Heart left ventricle (tissue), 16 donors: ENCODE measurements around the gene POFUT2. TPM values are rescaled to one million over a fixed set of nuclear protein-coding genes. Genes with fewer than 3 reads are reported as not detected.
A peak's percentile ranks its signal among the peaks of the same experiment; 100 is the strongest.

Experiments used
- ATAC-seq, 4 donors: fragments of 200-7000 bp; cut with Tn5 transposase; one replicate each; pipeline ENCODE4 v1.9.1; 2020 to 2022; ENCODE audit warnings: moderate library complexity in 4 of 4, mild to moderate bottlenecking in 3 of 4, moderate number of reproducible peaks in 1 of 4
- DNase-seq, 5 donors: peaks; one replicate each; pipeline ENCODE4 v3.0.0-alpha.2; 2020
- H3K27ac ChIP-seq, 12 donors: fragments of 200-600 bp; sonication (generic) in 4 of 12; one replicate each; pipeline versions ENCODE4 v1.5.0 to v1.8.0; 2016 to 2022; ENCODE audit warnings: mild to moderate bottlenecking in 2 of 12
- H3K27me3 ChIP-seq, 9 donors: fragments of 200-600 bp; sonication (generic) in 2 of 9; one replicate each; pipeline versions ENCODE4 v1.5.1 to v1.8.0; 2016 to 2022; ENCODE audit warnings: mild to moderate bottlenecking in 3 of 9
- H3K36me3 ChIP-seq, 9 donors: fragments of 200-600 bp; sonication (generic) in 2 of 9; one replicate each; pipeline versions ENCODE4 v1.5.0 to v1.8.0; 2018 to 2022; ENCODE audit warnings: mild to moderate bottlenecking in 2 of 9
- H3K4me1 ChIP-seq, 12 donors: fragments of 200-600 bp; sonication (generic) in 4 of 12; one replicate each; pipeline versions ENCODE4 v1.5.0 to v1.8.0; 2016 to 2022; ENCODE audit warnings: mild to moderate bottlenecking in 3 of 12
- H3K4me3 ChIP-seq, 12 donors: fragments of 200-600 bp; sonication (generic) in 4 of 12; one replicate each; pipeline versions ENCODE4 v1.5.0 to v1.8.0; 2017 to 2022; ENCODE audit warnings: mild to moderate bottlenecking in 9 of 12, moderate library complexity in 4 of 12
- H3K9me3 ChIP-seq, 12 donors: fragments of 200-600 bp; sonication (generic) in 4 of 12; one replicate each; pipeline versions ENCODE4 v1.5.0 to v1.8.0; 2016 to 2022; ENCODE audit warnings: mild to moderate bottlenecking in 1 of 12
- CTCF ChIP-seq, 12 donors: fragments of 200-600 bp; sonication (generic) in 4 of 12; IDR thresholded peaks; one replicate each; pipeline versions ENCODE4 v1.5.0 to v1.8.0; 2018 to 2022; ENCODE audit warnings: antibody characterized with exemption in 12 of 12, mild to moderate bottlenecking in 5 of 12
- POLR2A ChIP-seq, 2 donors: fragments of 450-650 bp; IDR thresholded peaks; one replicate each; pipeline ENCODE4 v1.6.1; 2017; ENCODE audit warnings: antibody characterized with exemption in 2 of 2, mild to moderate bottlenecking in 2 of 2, moderate library complexity in 2 of 2
- WGBS, 4 donors: extraction: QIAGEN DNeasy Blood & Tissue Kit in 2 of 4; methylation state at CpG; one replicate each; pipeline versions ENCODE4 v1.1.5 to v1.1.7; 2013 to 2018; 5-methylcytosine and 5-hydroxymethylcytosine counted together
- intact Hi-C, 10 donors: fragments of 100-400 bp; cut with DNase I; formaldehyde crosslinking; loops; one replicate each; pipeline versions ENCODE4 v1.11.1 to v1.14.2; 2022
- polyA plus RNA-seq, 2 donors: library from polyadenylated mRNA; stranded (reverse); fragments of 200-250 nt; gene quantifications; one replicate each; pipeline ENCODE4 v1.2.3, GENCODE V29; 2013
- total RNA-seq, 9 donors: library from RNA; depleted of rRNA in 2 of 9; stranded (reverse); fragments of >200 nt in 2 of 9; fragmentation: NEBNext Ultra II Directional in 3 of 9; extraction: Animal tissue kit (Norgen Biotek cat#: 25700) in 3 of 9; gene quantifications; one replicate each; pipeline versions ENCODE4 v1.1.0 to v1.2.4, GENCODE V29; 2016 to 2023
- donor health status: ischemic (EF 13 %, LVEDD 7.1; RV severe dilation, severe dysfunction).
- donor health status: healthy with polysubstance abuse.
- donor health status: DM: no; HTN: yes; CAD: no.
- donor health status: DM: no; HTN: no; CAD: no.
- donor health status: ischemic (EF 25% LVEDD 6.9; RV normal size, moderate dysfunction).
- donor health status: ischemic (EF 25% LVEDD 5.7; RV mildly dilated, moderate dysfunction).
- donor health status: healthy.
- donor health status: DM: yes; HTN: yes; CAD: no.
- donor health status: ischemic (EF 35%, LVEDD 5.7; RV mildly dilated, moderate dysfunction).
- donor health status: nonischemic (EF 11% LVEDD 7.7; RV severe dilation, severe dysfunction).
- donor health status: DM: yes; HTN: yes; CAD: no.
- donor health status: PGD.
- donor health status: ischemic (EF 29% LVEDD 5.4; RV normal size, mild dysfunction).
- donor health status: nonischemic (EF 23%, LVEDD 6.1; RV moderate dilation, normal function).

POFUT2 gene
- total and polyA plus RNA-seq, 11 donors = 10.8 to 25.8 (median 18.5) TPM

- Histone ChIP-seq H3K36me3 (peaks cover 0 to 80% (median 70%) of the 10 kb centered on the region in 9 donors), H3K4me1 (peaks cover 0 to 4% (median 0%) of the 10 kb centered on the region in 12 donors), H3K9me3 (peaks cover 0 to 9% (median 6%) of the 10 kb centered on the region in 12 donors), H3K27me3 (no peaks in the 10 kb centered on the region), H3K27ac (peak overlapping the region in 1 of 12 donors; percentile 1), H3K4me3 (no peak overlapping the region)
- peak in 2 of 4 donors; percentile 43 to 46 for ATAC-seq
- WGBS, 4 donors = 88 to 93% (median 92%) methylated on average over 33 to 41 of the region's 41 CpGs
- DNase-seq = no peak
- TF ChIP-seq CTCF (IDR thresholded peaks at IDR 0.05) = no peak
- TF ChIP-seq POLR2A (IDR thresholded peaks at IDR 0.05) = no peak
- intact Hi-C loops = no loop called here
Measured at GRCh38 chr21:45266518-45267389, 20.9 kb downstream of the POFUT2 start.

- 95 to 97% (median 96%) methylated on average over 26 to 36 of the region's 36 CpGs for WGBS, 4 donors
- no peak for DNase-seq
- H3K4me1 ChIP-seq = peaks cover 0 to 4% (median 0%) of the 10 kb centered on the region in 12 donors
- peaks cover 0 to 76% (median 62%) of the 10 kb centered on the region in 9 donors for H3K36me3 ChIP-seq
- H3K27me3 ChIP-seq = no peaks in the 10 kb centered on the region
- ATAC-seq = peak in 2 of 4 donors; percentile 10 to 38
- H3K9me3 ChIP-seq = peaks cover 0 to under 1% (median 0%) of the 10 kb centered on the region in 12 donors
- H3K4me3 ChIP-seq = no peak overlapping the region
- TF ChIP-seq POLR2A (IDR thresholded peaks at IDR 0.05) (no peak), CTCF (IDR thresholded peaks at IDR 0.05) (no peak)
- H3K27ac ChIP-seq = peak overlapping the region in 1 of 12 donors; percentile 1
- intact Hi-C loops = no loop called here
Measured at GRCh38 chr21:45265721-45266517, 21.8 kb downstream of the POFUT2 start.

GRCh38 chr21:45264912-45265515, 22.7 kb downstream of the POFUT2 start:
- Histone ChIP-seq H3K4me1 (peaks cover 0 to 4% (median 0%) of the 10 kb centered on the region in 12 donors), H3K4me3 (no peak overlapping the region), H3K27me3 (no peaks in the 10 kb centered on the region), H3K9me3 (no peaks in the 10 kb centered on the region), H3K27ac (no peak overlapping the region), H3K36me3 (peaks cover 0 to 67% (median 54%) of the 10 kb centered on the region in 9 donors)
- WGBS, 4 donors = 91 to 94% (median 94%) methylated on average over 34 of the region's 34 CpGs
- DNase-seq (peak in 1 of 5 donors; percentile 15), ATAC-seq (no peak)
- TF ChIP-seq POLR2A (IDR thresholded peaks at IDR 0.05) (no peak), CTCF (IDR thresholded peaks at IDR 0.05) (no peak)
- intact Hi-C loops = no loop called here
